Activated CD4-positive, alpha-beta T cell treated with anti-CD3 and anti-CD28 coated beads for 24 hours (primary cell): ENCODE measurements around the gene NPM1.
A peak's percentile ranks its signal among the peaks of the same experiment; 100 is the strongest.
"Not testable (repeated sequence)": the region's sequence is repeated elsewhere in the genome, so short reads cannot be mapped to it uniquely, and the experiment has no call there.

Experiments used
- DNase-seq, 2 donors: peaks; one replicate each; pipeline ENCODE4 v3.0.0-alpha.2; 2020; ENCODE audit warnings: low read depth in 2 of 2

Gene NPM1

DNA sequence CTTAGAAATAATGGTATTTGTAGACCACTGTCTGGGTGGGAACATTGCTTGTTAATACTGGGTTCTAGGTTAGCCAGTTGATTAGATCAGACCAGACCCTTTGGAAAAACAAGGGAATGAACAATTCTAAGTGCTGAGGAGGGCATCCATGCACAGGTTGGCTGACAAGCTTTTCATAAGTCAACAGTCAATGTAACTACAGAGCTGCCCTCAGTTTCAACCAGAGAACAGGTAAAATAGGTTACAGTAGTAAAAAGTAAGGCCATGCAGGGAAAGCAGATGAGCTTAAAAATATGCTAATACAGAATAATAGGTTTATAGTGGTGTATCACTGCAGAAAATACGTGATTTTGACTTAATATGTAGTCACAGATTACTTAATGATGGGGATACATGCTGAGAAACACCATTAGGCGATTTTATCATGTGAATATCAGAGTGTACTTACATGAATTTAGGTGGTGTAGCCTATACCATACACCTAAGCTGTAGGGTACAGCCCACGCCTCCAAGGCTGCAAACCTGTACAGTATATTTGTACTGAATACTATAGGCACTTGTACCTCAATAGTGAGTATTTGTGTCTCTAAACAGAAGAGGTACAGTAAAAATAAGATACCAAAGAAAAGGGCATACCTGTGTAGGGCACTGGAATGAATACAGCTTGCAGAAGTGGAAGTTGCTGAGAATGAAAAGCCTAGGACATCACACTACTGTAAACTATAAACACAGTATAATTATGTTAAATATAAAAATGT, 25.7 kb downstream of the NPM1 start:
- no peak for DNase-seq

GRCh38 chr5:171413993-171414392, 26.3 kb downstream of the NPM1 start:
- DNase-seq: not testable (repeated sequence)

- no peak for DNase-seq
Observed at GRCh38 chr5:171415115-171415730, 27.6 kb downstream of the NPM1 start.

DNA sequence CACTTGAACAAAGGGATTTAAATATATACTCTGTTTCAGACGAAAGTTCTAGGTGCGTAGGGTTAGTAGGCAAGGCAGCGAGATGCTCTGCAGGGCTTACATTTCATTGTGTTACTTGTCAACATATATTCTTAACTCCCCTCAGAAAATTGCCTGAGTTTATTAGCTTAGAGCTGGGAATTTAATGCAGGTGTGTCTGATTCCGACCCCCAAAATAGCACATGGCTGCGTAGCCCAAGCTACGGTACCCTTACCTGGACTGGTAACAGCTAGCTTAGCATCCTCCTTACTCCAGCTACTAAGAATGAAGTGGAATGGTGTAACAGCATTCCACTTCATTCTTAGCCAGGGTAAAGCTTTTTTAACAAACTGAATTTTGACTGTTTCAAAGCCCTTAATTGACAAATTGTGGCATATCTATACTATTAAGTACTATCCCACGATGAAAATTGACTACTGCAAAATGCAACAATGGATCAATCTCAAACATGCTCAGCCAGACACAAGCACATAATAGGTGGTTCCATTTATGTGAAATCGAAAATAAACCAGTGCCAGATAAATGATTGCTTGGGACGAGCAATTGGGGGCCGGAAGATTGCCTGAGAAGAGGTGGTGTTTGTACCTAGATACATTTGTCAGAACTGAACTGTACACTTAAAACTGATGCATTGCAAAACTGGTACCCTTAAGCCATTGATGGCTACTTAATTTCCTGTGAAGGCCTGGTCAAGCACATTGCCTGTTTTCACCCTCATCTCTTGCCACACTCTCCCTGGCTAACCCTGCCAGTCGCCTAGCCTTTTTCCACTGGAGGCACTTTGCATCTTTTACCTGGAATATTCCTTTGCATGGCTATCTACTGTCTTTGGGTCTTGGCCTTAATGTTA, 28.8 kb downstream of the NPM1 start:
- DNase-seq: no peak

GRCh38 chr5:171418316-171418981, 30.8 kb downstream of the NPM1 start:
- DNase-seq: peak; percentile 34 to 48

- DNase-seq: peak in 1 of 2 donors; percentile 12
Observed at GRCh38 chr5:171418982-171419687, 31.5 kb downstream of the NPM1 start, which contains the start of gene FGF18. Gene FGF18, plus strand, starts transcription at chr5:171419647. Its CDS starts 553 bp downstream, at chr5:171420200.

GRCh38 chr5:171419688-171420430, 32.2 kb downstream of the NPM1 start:
- DNase-seq: no peak

DNA sequence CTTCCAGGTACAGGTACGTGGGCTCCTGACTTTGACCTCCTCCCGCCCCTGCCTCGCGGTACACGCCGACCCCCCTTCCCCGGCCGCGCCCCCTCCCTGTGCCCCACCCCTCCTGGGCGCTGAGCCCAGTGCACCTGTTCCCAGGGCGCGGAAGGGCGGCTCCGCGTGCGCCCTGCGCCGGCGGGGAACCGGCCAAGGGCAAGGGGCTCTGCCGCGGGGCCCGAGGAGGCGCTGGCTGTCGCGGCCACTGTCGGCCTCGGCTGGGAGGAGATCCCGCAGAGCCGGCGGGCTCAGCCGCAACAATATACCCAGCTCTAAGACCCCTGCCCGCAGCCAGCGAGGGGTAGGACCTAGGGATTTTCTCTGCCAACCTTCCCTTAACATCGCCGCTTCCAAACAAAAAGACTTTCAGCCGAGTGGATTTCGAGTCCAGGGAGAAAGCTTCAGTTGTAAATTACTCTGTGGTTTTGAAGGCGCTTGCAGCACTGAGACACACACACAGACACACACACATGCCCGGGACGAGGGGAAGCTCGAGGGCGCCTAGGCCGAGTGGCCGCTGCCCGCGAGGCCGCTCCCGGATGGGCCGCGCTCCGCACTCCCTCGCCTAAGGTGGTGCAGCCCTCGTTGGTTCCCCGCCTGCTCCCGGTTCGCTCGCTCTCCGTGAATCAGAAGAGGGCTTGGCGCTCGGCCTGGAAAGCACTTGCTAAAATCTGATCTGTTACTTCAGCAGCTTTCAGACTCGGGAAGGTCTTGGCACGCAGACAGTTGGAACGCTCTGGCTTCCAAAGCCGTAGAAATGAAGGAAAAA, 33.0 kb downstream of the NPM1 start:
- no peak for DNase-seq

DNA sequence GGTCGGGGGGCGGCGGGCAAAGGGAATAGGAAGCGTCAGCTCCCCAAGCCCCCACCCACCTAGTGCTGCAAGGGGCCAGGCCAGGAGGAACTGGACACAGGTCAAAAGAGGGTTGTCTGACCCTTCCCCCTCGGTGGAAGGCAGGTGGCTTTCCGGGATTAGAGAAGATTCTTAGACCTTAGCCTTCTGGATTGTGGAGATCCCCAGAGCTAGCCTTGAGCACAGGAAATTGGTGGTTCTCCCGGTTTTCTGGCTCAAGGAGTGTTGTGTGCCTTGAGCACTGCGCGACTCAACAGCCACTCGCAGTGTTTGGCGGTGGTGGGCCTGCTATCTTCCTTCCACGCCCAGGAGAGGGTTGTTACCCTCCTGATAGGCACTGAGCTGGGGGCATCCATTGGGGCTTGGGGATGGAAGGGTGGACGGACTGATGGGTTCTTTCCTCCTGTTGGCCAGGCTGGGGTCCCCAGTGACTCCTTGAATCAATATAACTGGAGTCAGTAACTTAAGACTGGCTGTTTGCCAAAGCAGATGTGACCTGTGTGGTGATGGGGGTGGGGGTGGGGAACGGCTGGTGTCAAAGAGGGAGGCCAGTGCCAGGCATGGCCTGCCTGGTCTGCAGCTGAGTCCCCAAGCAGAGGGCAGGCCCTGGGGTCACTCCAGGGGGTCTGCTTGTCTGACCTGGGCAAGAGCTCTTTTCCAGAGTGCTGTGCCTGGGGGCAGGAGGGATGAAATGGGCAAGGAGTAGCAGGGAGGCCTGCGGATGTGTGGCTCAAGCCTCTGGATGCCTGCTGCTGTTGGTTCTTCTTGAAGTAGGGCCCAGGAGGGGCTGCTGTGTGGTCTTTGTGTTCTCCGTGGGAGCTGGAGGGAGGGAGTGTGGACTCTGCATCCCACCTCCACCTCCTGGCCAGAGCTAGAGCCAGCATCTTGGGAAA, 33.9 kb downstream of the NPM1 start:
- no peak for DNase-seq

GRCh38 chr5:171422495-171422894, 34.8 kb downstream of the NPM1 start:
- no peak for DNase-seq

- DNase-seq: no peak
Observed at GRCh38 chr5:171422902-171423663, 35.4 kb downstream of the NPM1 start.

DNA sequence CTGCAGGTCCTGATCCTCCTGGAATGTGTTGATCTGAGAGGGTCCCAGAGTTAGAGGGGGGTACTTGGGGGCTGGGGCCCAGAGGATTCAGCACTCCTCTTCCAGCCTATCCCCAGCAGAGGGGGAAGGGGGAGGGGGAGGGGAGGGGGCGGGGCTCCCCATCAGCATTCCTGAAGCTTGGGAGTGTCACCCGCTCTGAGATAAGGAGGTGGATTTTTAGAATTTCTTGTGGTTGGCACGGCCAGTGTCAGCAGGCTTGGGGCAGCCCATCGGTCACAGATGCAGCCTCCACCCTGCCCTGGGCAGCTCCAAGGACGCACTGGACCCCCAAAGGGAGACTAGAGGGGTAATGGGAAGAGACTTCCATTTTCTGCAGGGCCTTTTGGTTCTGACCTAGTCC, 37.1 kb downstream of the NPM1 start:
- no peak for DNase-seq

- DNase-seq: no peak
Observed at GRCh38 chr5:171425596-171426244, 38.1 kb downstream of the NPM1 start.

- DNase-seq: no peak
Observed at GRCh38 chr5:171426266-171426665, 38.6 kb downstream of the NPM1 start.

DNA sequence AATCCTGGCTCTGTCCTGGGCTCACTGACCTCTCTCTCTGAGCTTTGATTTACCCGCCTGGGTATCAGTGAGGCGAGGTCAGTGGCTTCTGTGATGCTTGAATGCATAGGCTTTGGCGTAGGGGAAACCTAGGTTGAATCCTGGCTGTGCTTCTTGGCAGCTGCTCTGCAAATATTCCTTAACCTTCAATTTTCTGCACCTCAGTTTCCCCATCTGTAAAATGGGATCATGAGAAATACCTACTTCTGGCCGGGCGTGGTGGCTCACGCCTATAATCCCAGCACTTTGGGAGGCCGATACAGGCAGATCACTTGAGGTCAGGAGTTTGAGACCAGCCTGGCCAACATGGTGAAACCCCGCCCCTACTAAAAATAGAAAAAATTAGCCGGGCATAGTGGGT, 39.0 kb downstream of the NPM1 start:
- DNase-seq: no peak

DNA sequence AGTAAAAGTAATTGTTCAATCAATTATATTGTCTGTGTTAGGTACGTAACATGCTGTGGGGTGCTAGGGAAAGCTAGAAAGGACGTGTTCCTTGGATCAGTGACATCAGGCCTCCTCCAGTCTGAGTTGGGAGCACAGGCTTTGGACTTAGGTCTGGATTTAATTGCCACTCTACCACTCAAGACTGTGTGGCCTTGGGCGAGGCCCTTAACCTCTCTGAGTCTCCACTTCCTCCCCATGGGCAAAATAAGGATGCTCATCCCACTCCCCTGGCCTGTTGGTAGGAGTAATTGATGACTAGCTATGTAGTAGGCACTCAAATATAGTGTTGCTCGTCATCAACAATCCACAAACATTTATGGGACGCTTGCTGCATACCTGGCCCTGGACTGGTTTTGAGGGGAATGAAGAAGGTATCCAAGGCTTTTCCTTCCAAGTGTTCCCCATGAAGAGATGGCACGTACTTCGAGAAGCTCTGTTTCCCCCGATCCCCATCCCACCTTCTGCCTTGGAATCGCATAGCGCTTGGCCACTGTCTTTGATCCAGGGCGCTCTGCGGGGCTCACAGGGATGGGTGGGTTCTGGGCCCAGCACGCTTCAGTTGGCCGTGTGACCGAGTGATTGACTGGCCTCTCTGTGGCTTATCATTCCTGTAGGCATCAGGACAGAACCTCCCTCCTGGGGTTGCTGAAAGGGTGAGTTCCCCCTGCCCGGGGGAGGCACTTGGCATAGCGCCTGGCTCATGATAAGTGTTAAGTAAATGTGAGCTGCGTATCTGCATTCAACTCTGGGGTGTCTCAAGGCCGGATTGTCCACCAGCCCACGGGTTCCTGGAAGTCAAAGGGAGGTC, 39.9 kb downstream of the NPM1 start:
- DNase-seq: no peak
